ENCODE results near the gene DDX17.
A peak's percentile ranks its signal among the peaks of the same experiment; 100 is the strongest.
"Not testable (repeated sequence)": the region's sequence is repeated elsewhere in the genome, so short reads cannot be mapped to it uniquely, and the experiment has no call there.

Gene DDX17

DNA sequence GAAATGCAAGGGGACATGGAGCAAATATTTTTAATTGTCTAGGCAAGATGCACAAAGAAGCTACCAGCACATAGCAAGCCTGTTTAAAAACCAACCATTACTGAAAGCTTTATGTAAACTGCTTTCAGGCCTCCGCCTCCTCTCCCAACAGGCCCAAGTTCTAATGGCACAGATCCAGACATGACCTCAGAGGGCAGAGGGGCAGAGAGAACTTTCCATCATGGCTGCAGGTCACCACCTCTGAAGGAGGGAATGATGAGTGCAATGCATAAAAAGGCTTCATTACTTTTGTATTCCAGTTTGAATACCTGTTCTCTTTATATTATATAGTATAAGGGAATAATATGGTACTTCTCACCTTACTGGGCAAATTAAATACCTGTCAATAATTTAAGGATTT, 15.2 kb downstream of the DDX17 start:
- no peak for DNase-seq

DNA sequence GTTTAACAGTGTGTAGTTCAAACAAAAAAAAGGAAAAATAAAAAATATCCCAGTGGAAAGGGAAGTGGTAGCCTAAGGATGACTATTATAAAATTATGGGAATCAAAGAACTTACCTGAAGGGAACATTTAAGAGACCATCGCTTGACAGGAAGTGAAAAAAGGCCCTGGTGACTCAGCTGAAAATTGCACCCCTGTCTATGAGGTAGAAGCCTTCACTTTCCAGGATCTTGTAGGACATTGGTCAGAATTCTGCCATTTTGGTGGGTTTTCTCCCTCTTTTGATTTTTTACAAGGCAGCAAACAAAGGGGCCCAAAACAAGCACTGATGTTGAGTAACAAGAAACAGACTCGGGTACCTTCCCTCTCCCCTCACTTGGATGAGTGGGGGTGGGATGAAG, 15.6 kb downstream of the DDX17 start:
- no peak for DNase-seq

DNA sequence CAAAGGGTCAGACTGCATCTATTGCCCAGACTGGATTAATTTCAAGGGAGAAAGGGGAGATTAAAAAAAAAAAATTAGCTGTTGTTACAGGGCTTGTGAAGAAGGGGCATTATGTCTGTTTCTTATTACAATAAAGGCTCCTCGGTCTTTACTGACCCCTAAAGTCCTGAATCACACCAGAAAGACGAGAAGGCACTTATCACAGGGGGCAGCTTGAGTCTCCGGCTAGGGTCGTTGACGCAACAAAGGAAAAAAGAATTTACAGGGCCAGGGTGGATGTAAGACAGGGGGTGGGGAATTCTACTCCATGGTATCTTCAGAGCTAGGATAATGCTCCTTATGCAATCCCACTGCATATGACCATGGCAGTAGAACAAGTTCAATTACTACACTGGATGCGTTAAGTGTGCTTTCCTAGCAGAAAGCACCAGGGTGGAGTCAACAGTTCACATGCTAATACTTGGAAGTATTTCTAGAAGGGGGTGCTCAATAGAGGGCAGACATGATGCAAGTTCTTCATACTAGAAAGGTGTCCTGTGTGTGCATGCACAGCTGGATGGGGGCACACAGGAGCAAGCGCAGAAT, 16.5 kb downstream of the DDX17 start:
- DNase-seq, result no peak

DNA sequence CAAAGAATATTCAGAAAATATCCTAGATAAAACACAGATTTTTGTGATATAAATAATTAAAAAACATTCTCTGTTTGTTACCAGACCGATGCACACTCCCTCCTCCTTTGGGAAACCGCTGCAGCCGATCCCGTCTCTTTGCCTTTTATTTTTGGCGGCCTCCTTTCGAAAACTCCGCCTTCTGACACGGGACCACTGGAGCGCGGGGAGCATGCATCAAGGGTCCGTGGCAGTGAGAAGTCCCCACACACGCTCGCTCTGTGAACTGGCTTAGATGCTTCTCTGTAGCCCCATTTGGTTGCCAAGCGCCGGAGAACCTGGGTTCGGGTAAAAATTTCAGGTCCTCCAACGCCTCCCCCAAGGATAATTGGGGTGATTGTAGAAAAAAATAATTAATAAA, 17.0 kb downstream of the DDX17 start:
- DNase-seq, result no peak

DNA sequence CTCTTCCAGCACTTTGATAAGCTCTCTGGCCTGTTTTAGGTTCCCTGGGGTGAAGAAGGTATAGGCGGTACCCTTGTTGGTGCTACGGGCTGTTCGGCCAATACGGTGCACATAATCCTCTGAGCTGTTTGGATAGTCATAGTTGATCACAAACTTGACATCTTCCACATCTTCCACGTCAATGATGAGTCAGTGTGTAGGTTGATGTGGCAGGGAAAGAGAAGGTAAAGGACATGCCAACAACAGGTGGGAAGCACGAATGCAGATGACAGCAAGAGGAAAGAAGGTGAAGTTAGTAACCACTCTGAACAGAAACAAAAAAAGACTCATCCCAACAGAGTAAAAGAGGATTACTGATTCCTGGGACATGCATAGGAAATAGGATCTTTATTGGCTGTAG, 18.2 kb downstream of the DDX17 start:
- DNase-seq, result no peak

DNA sequence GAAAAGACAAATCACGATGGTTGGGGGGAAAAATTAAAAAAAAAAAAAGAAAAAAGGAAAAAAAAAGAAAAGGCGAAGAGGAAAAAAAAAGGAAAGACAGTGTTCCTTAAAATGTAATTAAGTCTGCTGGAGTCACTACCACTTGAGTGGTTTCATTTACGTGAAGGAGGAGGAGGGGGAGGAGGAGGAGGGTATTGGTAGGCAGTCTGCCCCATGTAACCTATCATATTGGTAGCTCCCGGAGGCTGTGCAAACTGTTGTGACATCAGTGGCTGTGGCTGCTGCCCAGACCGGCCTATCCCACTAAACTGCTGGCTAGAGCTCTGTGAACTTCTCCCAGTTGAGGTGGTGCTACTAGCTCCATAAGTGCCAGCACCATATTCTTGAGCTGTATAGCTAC, 20.3 kb downstream of the DDX17 start:
- no peak for DNase-seq

DNA sequence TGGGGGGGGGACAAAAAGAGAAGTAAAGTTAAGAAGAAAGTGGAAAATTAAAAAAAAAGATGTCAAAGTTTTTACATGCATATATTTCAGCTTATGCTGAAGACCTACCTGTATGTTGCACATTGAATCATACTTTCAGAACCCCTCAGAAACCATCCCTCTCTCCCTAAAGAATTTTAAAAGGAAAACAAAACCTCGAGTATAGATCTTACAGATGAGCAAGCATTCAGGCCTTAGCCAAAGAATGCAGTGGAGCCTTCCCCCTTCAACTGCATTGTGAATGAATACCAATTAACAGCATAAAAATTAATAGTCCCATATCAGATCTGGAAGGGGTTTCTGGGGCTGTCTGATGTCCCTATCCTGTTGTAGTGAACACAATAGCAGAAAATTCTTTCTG, 21.9 kb downstream of the DDX17 start:
- no peak for DNase-seq

DNA sequence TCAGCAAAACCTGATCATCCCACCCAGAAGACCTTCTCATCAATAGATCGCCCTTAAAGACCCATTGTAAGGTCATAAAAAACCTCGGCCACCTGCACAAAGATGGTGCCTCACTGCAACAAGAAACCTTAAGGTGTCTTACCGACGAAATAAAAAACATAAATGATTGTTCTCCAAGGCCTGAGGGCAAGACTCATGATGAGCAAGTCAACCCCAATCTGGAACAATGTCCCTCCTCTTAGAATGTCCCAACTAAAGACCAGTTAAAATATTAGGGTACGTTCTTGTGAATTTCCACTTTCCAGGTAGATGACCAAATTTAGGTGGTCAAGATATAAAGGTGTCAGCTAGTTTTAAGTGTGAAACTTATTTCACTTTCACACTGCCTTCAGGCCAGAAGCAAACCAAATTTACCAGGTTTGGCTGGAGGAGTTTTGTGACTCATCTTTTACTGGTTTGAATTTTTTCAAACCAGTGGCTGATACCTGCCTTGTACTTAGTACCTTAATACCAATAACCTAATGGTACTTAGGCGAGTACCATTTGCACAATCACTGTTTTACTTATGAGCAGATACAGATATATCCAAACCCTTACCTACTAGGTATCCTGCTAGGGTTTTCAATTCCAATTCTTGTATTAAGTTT, 23.3 kb downstream of the DDX17 start:
- DNase-seq, result no peak

DNA sequence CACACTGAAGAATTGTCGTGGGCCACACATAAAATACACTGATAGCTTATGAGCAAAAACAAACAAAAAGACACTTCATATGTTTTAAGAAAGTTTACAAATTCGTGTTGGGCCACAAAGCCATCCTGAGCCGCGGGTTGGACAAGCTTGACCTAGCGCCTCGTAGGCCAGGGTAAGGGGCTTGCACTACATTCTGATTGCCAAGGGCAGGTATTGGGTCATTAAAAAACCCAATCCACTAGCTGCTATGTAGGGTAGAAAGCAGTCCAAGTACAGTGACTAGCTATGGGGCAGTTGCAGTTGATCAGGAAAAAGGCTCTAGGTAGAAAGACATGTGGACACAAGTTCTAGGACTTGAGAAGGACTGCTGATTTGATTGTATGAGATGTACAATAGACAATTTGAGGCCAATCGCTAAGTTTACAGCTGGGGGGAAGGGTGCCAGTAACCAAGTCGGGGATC, 24.2 kb downstream of the DDX17 start:
- DNase-seq, result no peak

DNA sequence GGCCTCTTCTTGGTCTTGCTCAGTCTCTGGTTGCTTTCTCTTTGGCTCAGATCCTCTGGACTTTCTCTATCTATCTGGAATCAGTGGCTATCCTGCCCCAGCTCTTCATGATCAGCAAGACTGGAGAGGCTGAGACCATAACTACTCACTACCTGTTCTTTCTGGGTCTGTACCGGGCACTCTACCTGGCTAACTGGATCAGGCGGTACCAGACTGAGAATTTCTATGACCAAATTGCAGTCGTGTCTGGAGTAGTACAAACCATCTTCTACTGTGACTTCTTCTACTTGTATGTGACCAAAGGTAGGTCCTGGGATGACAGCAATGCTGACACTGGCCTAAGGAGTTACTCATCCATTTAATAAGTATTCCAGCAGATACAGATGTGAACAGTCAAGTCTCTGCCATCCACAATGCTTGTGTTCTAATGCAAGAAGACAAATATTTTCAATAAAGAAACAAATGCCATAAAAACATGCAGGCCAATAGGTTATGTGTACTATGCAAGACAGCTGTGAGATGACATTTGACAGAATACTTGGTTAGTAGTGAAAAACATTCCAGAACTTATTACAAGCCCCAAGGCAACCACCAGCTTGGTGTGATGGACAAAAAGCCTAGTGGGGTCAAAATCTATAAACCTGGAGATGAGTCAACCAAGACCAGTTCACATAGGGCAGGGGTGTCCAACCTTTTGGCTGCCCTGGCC, 24.8 kb downstream of the DDX17 start:
- DNase-seq, result no peak

DNA sequence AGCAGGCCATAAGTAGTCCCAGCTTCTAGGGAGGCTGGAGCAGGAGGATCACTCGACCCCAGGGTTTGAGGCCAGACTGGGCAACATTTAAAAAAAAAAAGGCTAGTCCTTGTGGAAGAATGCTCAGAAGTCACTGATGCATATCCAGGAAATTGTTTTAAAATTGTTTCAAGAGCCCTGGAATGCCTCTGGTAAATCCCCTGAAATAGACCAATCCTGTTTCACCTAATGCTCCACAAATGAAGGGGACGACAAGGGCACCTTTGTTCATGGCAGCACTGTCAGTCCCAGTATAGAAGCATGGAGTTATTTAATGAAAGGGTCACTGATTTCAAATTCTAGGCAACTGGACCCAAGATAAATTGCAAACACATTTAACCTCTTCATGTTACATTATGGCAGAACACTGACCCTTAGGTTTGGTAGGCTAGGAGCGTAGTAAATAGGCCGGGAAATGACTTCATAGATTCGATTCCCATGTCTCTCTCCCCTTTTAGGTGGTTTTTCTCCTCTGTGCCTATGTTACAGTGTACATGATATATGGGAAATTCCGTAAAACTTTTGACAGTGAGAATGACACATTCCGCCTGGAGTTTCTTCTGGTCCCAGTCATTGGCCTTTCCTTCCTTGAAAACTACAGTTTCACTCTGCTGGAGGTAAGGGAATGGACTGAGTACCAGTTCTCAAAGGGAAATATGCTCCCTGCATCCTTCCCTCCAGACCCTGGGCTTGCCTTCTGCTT, 26.8 kb downstream of the DDX17 start:
- no peak for DNase-seq

DNA sequence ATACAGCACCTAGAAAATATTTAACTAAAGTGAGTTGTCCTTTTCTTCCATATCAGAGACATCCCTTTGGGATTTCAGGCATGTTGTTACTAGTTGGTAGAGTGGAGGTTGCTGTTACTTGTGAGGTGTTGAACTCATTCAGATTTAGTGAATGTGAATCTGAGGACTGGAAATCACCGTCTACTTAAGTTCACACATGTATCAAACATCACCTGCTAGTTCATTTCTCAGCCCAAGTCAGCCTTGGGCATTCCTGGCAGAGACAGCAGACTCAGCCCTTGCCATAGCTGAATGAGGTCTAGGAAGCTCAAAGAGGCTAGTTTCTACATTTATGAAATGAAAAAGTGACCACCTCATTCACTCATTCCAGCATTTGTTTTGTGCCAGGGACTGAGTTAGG, 28.5 kb downstream of the DDX17 start:
- DNase-seq, result no peak

DNA sequence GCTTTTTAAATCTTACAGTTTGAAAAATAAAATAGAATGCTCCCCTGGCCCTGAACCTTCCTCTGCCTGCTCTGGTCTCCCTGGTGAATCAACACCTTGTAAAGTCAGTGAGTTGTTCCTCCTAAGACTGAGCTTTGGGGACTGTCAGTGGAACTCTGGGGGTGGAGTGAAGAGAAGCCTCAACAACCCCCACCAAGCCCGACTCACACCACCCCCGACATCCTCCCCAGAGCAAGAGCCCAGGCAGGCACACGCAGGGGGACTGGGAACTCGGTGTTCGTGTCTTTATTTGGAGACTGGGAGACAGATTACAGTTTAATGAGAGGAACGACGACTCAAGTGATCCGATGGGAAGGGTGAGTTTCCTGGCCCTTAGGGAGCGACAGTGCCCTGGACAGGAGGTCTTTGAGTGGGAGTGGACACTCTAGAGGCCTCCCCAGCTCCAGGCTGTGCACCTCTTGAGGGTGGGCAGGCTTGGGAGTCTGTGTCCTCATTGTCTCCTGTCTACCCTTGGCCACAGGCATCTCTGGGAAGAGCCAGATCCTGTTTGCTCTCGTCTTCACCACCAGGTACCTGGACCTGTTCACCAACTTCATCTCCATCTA, 32.0 kb downstream of the DDX17 start:
- no peak for DNase-seq

DNA sequence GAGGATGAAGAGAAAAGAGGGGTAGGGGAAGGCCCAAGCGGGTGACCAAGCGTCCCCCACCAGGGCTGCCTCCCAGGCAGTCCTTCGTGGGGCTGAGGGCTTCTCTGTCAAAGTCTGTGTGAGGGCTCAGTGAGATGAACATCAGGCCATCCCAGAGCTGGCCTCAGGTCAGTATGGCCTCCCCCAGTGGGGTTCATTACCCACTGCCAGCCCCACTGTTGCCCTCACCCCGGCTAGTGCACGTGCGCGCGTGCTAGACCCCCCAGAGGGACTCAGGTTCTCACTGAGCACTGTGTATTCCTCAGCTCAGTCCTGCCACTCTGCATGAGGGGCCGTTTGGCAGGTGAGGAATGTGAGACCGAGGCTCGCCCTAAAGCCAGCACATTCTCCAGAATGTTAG, 34.9 kb downstream of the DDX17 start:
- DNase-seq, result no peak

DNA sequence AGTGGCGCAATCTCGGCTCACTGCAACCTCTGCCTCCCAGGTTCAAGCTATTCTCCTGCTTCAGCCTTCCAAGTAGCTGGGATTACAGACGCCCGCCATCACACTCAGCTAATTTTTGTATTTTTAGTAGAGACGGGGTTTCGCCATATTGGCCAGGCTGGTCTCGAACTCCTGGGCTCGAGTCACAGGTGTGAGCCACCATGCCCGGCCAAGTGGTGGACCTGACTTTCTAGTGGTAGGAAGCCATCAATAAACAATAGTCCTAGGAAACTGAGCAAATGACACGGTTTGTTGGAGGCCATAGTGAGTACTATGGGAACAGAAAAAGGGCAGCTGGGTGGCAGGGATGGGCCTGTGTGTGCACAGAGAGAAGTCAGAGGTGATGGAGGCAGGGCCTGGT, 35.9 kb downstream of the DDX17 start:
- DNase-seq, result not testable (repeated sequence)

DNA sequence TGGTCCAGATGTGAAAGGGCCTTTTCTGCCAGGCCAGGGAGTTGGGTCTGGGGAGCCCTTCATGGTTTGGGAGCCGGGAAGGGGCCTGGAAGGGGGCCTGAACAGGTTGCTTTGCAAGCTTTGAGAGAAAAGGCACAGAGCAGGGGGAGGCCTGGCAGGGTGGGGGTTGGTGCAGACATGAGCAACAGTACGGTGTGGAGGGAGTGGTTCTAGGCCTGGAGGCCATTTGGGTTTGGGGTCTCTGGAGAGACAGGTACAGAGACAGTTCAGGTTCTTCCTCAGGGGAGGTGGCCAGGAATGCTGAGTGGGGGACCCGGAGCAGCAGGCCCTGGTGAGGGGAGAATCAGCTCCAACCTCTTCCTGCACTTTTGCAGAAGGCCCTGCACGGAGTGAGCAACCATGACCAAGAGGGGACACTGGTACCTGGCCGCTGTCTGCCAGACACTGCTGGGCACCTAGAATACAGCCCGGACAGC, 36.8 kb downstream of the DDX17 start:
- DNase-seq, result no peak

DNA sequence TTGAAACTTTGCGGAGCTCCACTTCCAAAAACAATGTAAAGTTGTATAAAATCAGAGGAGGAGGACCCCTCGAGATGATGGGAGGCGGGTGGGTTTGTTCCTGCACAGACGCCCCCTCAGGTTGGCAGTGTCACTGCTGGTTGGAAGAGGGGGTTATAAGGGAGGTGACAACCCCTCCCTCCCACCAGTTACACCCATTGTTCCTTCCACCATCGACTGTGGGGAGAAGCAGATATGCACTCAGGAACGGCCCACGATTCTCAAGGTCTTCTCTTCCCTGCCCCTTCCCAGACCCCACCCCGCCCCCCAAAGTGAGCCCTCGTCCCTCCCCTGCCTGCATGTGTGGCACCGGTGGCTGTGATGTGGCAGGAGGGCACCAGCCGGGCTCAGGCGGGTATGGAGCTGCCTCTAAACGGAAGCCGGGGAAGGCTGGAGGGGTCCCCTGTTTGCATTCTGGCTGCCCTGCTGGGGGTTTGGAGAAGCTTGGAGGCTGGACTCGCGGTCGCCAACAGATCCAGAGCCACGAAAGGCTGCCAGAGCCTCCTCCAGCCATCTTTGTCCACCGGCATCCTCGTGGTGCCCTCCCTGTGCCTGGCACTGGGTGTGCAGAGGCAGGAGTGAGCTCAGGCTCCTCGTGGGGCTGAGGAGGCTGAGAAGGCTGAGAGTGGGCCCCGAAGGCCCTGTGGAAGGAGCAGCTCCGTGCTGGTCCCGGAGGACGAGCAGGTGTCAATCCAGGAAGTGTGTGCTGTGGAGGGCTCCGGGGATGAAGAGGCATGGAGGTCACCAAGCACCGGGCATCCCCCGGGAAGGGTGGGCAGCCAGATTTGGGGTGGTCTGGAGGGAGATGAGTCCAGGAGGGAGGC, 37.4 kb downstream of the DDX17 start:
- no peak for DNase-seq

DNA sequence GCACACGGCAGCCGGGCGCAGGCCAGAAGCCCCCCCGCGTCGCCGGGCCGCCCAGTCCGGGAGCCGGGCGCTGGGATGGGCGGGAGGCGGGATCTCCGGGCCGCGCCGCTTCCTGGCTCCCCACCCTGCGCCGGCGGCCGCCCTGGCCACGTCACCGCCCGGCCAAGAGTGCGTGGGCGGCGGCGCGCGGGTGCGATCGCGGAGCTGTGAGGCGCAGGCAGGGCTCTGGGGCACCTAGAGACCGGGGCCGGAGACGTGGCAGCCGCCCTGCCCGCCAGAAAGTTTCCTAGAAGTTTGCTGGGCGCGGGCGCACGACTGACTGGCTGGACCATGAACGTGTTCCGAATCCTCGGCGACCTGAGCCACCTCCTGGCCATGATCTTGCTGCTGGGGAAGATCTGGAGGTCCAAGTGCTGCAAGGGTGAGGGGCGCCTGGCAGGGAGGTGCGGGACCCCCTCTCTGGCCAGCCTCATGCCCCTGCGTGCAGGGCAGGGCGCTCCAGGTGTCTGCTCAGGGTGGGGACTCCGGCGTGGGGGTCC, 38.1 kb downstream of the DDX17 start, which contains the start of gene KDELR3:
TSS of gene KDELR3 (plus strand) at position 193 of the 539 bp plus-strand sequence. CDS start at position 331, 138 bp downstream.
- peak in 1 of 2 donors; percentile 17 for DNase-seq

DNA sequence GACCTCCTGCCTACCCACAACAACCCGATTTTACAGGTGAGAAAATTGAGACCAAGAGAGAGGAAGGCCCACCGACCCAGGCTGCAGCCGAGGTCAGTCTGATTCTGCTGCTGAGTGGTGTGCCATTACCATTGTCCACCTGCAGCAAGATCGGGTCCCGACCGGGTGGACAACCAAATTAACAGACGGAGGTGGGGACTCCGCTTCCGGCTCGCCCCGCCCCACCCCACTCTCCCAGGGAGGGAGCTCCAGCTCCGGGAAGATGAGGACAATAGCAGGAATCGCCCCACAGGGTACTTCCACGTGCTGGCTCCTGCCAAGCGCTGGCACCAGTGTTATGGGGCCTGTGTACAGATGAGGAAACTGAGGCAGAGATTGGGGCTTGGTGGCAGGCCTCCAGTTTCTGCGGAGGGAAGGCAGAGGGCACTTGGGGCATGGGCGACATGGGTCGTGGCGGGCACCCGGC, 38.6 kb downstream of the DDX17 start:
- DNase-seq, result no peak

DNA sequence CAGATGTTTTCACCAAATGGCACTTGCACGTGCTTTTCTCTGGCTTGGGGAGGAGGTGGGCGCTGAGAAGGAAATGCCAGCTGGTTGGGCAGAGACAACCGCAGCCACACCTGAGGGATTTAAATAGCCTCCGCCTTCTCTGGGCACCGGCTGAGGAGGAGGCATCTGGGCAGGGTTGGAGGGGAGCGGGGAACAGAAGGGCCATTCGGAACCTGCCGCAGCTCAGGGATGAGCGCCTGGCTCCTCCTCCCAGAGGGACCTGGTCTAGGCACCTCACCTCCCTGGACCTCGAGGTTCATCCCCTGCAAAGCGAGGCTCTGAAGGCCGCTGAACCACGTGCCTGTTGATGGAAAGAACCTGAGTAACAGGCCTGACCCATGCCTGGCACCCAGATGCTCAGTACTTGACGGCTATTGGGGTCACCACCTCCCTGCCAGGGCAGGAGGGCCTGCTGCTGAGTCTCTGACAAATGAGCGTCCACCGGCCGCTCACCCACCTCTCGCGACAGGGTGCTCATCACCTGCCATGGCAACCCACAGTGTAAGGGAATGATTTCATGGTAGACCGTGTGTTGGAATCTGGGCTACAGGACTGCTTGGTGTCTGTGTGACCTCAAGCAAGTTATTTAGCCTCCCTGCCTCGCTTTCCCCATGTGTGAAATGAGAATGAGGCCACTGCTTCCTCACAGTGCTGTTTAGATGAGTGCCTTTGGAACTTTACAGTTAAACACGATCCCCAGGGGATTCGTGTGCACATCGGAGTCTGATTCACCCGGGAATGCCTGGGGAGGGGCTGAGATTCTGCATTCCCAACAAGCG, 40.2 kb downstream of the DDX17 start:
- no peak for DNase-seq
